ENCODE data around the gene CELF6.

CELF6 gene

DNA sequence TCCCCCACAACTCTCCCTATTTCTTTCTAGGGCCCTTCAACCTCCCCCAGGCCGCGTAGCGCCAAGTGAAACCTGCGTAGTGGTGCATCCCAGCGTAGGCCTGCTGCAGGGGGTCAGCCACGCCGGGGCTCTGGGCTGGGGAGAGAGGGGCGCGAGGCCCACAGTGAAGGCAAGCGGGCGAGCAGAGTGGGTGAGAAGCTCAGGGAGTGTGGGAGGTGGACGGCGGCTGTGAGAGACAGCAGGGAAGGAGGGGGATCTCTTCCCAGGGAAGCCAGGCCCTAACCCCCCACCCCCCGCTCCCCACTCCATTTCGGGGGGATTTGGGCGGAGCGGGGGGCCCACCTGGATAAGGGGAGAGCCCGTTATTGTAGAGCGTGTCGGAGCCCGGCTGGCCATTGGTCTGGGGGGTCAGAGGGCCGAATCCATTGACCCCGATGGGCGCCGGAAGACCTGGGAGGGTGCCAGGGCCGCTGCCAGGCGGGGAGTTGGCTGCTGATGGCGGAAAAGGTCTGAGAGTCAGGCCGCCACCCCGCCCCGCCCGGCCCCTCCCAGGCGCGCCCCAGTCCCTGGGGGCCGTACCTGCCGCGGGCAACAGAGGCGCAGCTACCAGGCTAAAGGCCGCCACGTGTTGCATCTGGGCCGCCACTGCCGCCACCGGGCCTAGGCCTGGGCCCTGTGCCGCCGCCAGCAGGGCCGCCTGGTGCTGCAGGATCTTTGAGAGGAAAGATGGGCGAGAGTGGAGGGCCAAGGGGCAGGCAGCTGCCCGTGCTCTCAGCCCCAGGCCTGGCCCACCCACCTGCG is 31.0 kb downstream of the CELF6 start:
- no peak for TF ChIP-seq TAF1 (IDR thresholded peaks at IDR 0.05; ENCODE audit: borderline replicate concordance, insufficient read depth, low read length)
- no peak for TF ChIP-seq FOXP2 (optimal IDR thresholded peaks at IDR 0.05; ENCODE audit: borderline replicate concordance, extremely low read depth, extremely low read length, insufficient read depth)
- TF ChIP-seq POLR2AphosphoS5 (IDR thresholded peaks at IDR 0.05; ENCODE audit: low read depth, low read length) = no peak
- TF ChIP-seq, protein P1, sequence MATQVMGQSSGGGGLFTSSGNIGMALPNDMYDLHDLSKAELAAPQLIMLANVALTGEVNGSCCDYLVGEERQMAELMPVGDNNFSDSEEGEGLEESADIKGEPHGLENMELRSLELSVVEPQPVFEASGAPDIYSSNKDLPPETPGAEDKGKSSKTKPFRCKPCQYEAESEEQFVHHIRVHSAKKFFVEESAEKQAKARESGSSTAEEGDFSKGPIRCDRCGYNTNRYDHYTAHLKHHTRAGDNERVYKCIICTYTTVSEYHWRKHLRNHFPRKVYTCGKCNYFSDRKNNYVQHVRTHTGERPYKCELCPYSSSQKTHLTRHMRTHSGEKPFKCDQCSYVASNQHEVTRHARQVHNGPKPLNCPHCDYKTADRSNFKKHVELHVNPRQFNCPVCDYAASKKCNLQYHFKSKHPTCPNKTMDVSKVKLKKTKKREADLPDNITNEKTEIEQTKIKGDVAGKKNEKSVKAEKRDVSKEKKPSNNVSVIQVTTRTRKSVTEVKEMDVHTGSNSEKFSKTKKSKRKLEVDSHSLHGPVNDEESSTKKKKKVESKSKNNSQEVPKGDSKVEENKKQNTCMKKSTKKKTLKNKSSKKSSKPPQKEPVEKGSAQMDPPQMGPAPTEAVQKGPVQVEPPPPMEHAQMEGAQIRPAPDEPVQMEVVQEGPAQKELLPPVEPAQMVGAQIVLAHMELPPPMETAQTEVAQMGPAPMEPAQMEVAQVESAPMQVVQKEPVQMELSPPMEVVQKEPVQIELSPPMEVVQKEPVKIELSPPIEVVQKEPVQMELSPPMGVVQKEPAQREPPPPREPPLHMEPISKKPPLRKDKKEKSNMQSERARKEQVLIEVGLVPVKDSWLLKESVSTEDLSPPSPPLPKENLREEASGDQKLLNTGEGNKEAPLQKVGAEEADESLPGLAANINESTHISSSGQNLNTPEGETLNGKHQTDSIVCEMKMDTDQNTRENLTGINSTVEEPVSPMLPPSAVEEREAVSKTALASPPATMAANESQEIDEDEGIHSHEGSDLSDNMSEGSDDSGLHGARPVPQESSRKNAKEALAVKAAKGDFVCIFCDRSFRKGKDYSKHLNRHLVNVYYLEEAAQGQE (IDR thresholded peaks at IDR 0.05; ENCODE audit: insufficient read depth in 1 of 2, low read depth in 2 of 2, low read length in 2 of 2) = no peak
- no peak for TF ChIP-seq SIN3A (IDR thresholded peaks at IDR 0.05; ENCODE audit: borderline replicate concordance, insufficient read depth, low read length)

DNA sequence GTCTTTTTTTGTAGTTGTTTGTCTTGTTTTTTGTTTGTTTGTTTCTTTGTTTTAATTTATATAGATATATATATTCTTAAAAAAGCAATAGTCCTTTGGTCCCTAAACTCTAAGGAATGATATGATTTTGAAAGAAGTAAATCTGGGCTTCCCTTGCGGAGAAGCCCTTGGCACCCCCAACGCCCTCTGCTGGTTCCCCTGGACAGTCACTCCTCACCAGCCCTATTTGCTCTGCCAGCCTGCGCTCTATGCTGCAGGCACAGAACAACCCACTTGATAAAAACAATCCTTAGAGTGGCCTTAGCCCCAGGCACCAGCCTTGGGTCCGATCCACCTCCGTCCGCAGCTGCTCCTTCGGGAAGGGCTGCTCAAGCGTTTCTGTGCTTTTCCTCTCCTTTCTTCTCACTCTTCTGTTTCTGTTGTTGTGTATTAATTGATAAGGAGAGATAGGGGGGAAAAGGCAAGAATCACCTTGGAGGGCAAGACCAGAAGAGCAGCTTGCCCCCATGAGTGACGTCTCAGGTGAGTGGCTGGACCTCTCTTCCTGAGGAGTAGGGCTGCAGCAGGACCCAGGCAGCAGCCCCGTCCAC is 33.9 kb downstream of the CELF6 start:
- TF ChIP-seq TAF1 (IDR thresholded peaks at IDR 0.05; ENCODE audit: borderline replicate concordance, insufficient read depth, low read length) = no peak
- TF ChIP-seq FOXP2 (optimal IDR thresholded peaks at IDR 0.05; ENCODE audit: borderline replicate concordance, extremely low read depth, extremely low read length, insufficient read depth) = no peak
- no peak for TF ChIP-seq SIN3A (IDR thresholded peaks at IDR 0.05; ENCODE audit: borderline replicate concordance, insufficient read depth, low read length)
- TF ChIP-seq POLR2AphosphoS5 (IDR thresholded peaks at IDR 0.05; ENCODE audit: low read depth, low read length) = no peak
- TF ChIP-seq, protein P1 (IDR thresholded peaks at IDR 0.05; ENCODE audit: insufficient read depth in 1 of 2, low read depth in 2 of 2, low read length in 2 of 2) = no peak

DNA sequence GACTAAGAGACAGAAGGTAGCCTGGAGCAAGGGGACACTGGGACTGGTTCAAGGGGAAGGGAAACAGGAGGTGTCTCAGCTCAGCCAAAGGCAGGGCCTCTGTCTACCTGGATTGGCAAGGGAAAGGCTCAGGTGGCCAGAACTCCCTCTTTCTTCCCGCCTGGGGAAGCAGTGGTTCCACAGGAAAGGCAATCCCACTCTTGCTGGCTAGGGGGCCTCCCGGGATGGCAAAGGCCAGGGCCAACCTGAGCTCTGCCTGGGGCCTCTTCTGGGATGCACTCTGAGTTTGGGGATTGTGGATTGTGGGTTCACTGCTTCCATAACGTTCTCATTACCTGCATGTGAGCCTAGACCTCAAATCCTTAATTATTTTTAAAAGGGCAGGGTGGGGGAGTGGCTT is 34.6 kb downstream of the CELF6 start:
- no peak for TF ChIP-seq FOXP2 (optimal IDR thresholded peaks at IDR 0.05; ENCODE audit: borderline replicate concordance, extremely low read depth, extremely low read length, insufficient read depth)
- no peak for TF ChIP-seq SIN3A (IDR thresholded peaks at IDR 0.05; ENCODE audit: borderline replicate concordance, insufficient read depth, low read length)
- no peak for TF ChIP-seq TAF1 (IDR thresholded peaks at IDR 0.05; ENCODE audit: borderline replicate concordance, insufficient read depth, low read length)
- TF ChIP-seq, protein P1 (IDR thresholded peaks at IDR 0.05; ENCODE audit: insufficient read depth in 1 of 2, low read depth in 2 of 2, low read length in 2 of 2) = no peak
- TF ChIP-seq POLR2AphosphoS5 (IDR thresholded peaks at IDR 0.05; ENCODE audit: low read depth, low read length) = no peak

DNA sequence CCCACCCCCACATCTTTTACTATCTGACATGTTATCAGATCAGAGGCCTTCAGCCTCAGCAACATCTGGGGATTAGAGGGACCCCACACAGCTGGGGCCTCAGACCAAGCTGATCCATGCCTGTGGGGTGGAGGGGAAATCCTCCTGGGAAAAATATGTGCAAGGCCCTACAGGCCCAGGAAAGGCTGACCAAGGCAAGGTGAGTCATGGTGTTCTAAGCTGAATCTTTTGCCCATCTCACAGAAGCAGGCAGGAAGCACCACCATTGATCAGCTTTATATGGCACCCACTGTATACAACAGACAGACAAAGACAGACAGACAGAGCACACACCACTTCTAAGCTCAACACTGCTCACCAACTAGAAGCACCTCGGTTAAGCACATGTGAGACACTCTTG is 35.2 kb downstream of the CELF6 start:
- TF ChIP-seq, protein P1 (IDR thresholded peaks at IDR 0.05; ENCODE audit: insufficient read depth in 1 of 2, low read depth in 2 of 2, low read length in 2 of 2) = no peak
- TF ChIP-seq TAF1 (IDR thresholded peaks at IDR 0.05; ENCODE audit: borderline replicate concordance, insufficient read depth, low read length) = no peak
